Breast epithelium (tissue), 3 donors: ENCODE data around the gene TNS3.

Experiments used
- CTCF ChIP-seq, 3 donors: fragments of 450-650 bp; IDR thresholded peaks; one replicate each; pipeline ENCODE4 v1.5.1; 2016 to 2017; ENCODE audit warnings: antibody characterized with exemption in 3 of 3, mild to moderate bottlenecking in 3 of 3, moderate library complexity in 3 of 3
- POLR2A ChIP-seq: fragments of 450-650 bp; IDR thresholded peaks from one replicate; pipeline ENCODE4 v1.6.1; 2016; ENCODE audit warnings: antibody characterized with exemption, mild to moderate bottlenecking, moderate library complexity
- POLR2AphosphoS5 ChIP-seq, 3 donors: sonication (generic); formaldehyde crosslinking; IDR thresholded peaks; one replicate each; pipeline ENCODE4 v1.6.1; 2017; ENCODE audit warnings: antibody characterized with exemption in 3 of 3

- no peak for TF ChIP-seq CTCF (IDR thresholded peaks at IDR 0.05)
- TF ChIP-seq POLR2A: no peak
- no peak for TF ChIP-seq POLR2AphosphoS5 (IDR thresholded peaks at IDR 0.05)
Observed at GRCh38 chr7:47565640-47566250, 16.2 kb downstream of the TNS3 start.
